ENCODE results near the gene GLI3.

The GLI3 gene

GRCh38 chr7:42244828-42245227, 7.8 kb upstream of the GLI3 start:
- TF ChIP-seq CTCF (conservative IDR thresholded peaks at IDR 0.05): no peak
- H3K27ac ChIP-seq: no peak overlapping the region

DNA sequence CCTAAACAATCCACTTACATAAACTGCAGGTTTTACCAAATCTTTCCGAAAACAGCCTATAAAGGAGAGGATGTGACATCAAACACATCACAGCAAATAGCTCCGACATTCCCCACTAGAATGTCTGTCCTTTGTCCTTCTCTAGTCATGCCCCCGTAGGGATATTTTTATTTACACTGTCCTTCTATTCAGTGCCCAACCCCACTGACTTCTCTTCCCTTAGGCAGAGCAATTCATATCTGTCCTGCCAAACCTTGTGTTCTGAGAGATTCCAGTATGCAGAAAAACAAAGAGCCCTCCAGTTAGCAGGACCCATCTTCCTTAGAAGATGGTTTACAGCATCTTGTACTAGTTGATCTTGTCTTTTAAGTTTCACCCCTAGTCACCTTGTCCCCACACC, 5.4 kb upstream of the GLI3 start:
- no peak for TF ChIP-seq CTCF (conservative IDR thresholded peaks at IDR 0.05)
- no peak overlapping the region for H3K27ac ChIP-seq

GRCh38 chr7:42241424-42241823, 4.4 kb upstream of the GLI3 start:
- H3K27ac ChIP-seq: no peak overlapping the region
- no peak for TF ChIP-seq CTCF (conservative IDR thresholded peaks at IDR 0.05)

DNA sequence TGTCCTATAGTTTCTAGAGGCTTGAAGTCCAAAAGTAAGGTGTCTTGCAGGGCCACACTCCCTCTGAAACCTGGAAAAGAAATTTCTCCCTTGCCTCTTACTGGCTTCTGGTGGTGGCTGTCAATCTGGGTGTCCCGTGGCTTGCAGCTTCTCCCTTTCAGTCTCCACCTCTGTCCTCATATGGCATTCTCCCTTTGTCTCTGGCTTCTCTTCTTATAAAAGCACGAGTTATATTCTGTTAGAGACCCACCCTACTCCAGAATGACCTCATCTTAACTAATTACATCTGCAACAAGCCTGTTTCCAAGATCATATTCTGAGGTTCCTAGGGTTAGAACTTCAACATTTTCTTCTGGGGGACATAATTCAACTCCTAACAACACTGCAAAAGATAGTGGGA, 3.4 kb upstream of the GLI3 start:
- TF ChIP-seq CTCF (conservative IDR thresholded peaks at IDR 0.05): no peak
- H3K27ac ChIP-seq: no peak overlapping the region

- no peak for TF ChIP-seq CTCF (conservative IDR thresholded peaks at IDR 0.05)
- H3K27ac ChIP-seq: no peak overlapping the region
These were observed 1.8 kb upstream of the GLI3 start for GRCh38 chr7:42238709-42239366.

- H3K27ac ChIP-seq: peak overlapping the region; percentile 87
- peak; percentile 25; the same call in 1 of the 2 replicates for TF ChIP-seq CTCF (conservative IDR thresholded peaks at IDR 0.05)
These were observed 967 bp upstream of the GLI3 start for GRCh38 chr7:42237811-42238541.

DNA sequence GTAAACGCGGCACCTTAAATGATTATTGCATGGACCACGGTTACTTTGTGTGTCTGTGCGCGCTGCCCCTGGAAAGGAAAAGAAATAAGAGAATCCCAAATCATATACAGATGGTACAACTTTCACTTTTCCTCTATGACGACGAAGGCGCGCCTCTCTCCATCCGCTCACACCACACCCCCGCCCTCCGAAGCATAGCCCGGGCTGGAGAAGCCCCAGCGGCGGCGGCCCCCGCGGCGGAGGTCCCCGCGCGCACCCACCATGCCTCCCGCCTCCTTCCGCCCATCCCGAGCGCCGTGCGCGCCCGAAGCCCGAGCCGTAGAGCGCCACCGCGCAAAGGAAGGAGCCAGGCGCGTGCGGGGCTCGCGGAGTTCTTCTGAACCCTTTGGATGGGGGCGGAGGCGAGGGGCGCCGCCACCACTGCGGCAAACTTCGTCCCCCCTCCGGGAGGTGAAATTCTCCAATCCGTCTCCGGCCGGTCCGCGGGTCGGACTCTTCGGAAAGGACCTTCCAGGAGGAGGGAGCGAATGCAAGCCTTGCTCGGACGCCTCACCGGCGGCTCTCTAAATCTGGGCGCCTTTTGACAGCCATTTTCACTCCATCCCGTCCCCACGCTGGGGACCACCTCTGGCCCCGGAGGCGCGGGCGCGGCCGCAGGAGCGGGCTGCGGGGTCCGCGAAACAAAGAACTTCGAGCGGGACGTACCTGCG, 588 bp downstream of the GLI3 start:
- TF ChIP-seq CTCF (conservative IDR thresholded peaks at IDR 0.05): no peak
- peak overlapping the region; percentile 87 for H3K27ac ChIP-seq

Measured in VCaP (cell line).